HG03139 (cell line): ENCODE measurements around the gene ESRRG.
"Not testable (repeated sequence)": the region's sequence is repeated elsewhere in the genome, so short reads cannot be mapped to it uniquely, and the experiment has no call there.

Experiments used
- ATAC-seq: cut with Tn5 transposase; IDR thresholded peaks from one replicate; pipeline ENCODE4 v1.9.1; 2021; ENCODE audit not compliant: unreplicated experiment

Gene ESRRG

DNA sequence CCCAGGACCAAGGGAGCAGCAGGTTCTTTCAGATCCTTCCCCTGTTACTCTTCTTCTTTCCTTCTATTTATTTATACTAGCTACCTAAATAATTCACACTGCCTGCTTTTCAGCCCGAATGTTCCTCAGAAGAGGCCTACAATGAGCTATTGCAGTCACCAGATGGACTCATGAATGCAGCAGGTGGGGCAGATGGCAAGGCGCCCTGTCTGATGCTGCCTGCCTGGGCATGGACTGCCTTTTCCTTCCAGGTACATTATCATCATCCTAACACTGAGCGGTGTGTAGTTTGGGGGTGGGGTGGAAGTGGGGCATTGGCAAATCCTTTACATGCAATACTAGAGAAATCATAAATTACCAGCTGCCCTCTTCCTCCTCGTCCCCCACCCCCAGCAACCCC, 17.6 kb downstream of the ESRRG start:
- no peak for ATAC-seq

DNA sequence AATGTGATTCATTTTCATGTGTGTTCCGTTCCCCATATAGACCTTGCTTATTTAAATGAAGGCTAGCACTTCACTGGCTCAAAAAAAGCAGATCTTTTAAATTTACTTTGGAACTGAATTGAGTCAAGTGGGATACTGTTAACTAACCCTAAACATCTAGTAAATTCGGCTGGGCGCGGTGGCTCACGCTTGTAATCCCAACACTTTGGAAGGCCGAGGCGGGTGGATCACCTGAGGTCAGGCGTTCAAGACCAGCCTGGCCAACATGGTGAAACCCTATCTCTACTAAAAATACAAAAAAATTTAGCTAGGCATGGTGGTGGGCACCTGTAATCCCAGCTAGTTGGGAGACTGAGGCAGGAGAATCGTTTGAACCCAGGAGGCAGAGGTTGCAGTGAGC, 19.2 kb downstream of the ESRRG start:
- ATAC-seq = not testable (repeated sequence)

DNA sequence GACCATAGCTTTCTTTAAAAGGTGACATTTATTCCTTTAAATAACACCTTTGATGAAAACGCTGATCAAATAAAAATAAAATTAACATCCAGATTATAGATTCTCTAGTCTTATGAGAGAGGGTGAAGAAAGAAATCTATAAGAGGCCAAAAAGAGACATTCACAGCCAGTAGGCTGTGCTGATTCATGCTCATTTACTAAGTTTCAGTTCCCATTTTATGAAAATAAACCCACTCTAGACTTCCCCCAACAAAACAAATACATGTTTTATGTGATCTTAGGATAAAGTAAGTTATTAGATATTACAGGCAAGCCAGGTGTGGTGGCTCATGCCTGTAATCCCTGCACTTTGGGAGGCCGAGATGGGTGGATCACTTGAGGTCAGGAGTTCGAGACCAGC, 21.1 kb downstream of the ESRRG start:
- peak; percentile 79 for ATAC-seq

DNA sequence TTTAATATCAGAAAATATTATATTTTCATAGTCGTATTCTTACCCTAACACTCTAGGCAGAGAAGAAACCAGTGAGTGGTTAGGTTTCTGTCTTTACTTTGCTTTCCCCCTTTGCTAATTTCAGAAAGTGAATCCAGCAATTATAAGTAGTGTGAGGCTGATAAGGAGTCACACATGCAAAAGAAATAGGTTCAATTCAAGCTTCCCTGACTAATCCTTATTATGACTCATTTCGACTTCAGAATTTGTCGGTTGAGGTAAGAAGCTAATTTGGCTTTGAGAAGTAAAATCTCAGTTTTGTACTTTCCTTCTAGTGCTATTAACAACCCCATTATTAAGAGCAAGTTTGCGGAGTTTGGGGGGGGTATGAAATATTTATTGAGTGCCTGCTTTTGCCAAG, 22.4 kb downstream of the ESRRG start:
- no peak for ATAC-seq

DNA sequence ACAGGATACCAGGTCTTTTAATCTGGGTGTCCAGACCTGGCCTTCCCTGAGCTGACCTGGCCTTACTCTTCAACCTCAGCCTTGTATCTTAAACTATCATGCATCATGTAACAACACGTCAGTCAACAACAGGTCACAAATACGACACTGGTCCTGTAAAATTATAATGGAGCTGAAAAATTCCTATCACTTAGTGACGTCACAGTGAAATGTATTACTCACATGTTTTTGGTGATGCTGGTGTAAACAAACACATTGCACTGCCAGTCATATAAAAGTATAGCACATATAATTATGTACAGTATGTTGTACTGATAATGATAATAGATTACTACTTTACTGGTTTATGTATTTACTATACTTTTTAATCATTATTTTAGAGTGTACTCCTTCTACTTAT, 31.5 kb downstream of the ESRRG start:
- no peak for ATAC-seq

DNA sequence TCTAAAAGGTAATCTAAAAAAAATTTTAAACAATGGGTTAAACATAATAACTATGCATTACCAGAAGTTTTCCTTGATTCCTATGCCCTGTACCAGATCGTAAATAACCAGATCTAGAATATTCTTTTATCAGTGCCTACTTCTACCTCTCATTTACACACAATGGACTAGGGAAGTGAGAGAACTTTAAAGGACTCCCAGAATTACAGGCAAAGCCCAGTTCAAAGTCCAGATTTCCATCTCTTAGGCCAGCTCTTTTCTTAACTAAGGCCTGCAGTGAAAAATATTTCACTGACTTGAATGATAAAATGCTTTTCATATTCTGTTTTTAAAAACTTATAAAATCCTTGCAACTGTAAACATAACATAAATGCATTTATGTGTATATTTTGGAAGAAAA, 32.6 kb downstream of the ESRRG start:
- ATAC-seq = no peak

DNA sequence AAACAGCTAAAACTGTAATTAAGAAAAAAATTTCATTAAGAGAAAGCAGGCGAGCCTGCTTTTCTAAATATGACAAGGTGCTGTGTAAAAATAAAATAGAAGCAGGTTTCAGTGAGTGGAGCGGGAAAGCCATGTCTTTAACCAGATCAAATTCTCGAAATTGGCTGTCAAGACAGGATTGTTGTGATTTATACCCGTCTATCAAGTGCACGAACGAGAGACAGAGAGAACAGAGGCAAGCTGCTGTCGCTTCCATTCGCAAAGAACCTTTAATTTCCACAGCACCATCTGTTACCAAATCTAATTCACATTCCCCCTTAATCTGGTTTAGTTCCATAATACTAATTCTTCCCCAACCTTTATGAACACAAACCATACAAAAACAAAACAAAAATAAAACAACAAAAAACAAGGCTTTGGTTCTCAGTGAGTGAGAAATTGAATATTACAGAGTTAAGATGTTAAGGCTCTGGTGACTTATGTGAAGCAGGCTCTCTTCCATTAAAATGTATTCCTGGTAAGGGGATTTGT, 35.0 kb downstream of the ESRRG start:
- no peak for ATAC-seq

DNA sequence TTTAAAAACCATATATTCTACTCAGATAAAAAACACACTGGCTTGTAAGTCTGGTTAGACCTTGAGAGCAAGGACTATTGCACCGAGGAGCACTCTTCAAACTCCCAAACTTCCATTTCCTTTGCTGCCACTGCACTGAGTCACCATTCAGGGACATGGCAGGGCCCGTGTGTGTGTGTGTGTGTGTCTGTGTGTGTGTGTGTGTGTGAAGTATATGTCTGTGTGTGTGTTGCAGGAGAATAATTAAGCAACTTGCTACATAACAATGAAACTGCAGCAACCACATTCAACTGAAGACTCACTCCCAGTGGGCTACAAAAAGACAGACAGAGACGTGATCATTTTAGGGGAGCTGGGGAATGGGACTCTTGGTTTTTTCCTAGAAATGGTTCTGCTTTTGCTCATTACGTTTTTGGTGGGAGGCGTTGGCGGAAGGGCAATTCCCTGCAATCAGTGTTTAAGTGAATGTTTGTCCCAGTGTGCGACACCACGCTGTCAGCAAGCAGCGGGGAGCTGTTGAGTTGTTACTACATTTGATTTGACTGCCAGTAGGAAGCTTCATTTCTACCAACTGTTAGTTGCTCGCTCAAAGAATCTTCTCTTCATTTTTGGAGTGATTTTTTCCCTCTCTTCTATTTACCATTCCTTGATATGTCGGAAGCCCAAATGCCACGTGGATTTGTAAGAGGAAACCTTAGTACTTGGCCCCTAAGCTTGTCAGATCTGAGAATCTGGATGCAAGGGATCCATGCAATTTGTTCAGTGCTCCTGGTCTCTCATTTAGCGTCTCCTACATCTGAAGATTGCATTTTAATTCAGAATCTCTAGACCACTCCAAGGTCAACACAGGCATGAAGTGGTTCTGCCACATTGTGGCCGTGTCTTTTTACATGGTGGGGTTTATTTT, 36.1 kb downstream of the ESRRG start:
- no peak for ATAC-seq

DNA sequence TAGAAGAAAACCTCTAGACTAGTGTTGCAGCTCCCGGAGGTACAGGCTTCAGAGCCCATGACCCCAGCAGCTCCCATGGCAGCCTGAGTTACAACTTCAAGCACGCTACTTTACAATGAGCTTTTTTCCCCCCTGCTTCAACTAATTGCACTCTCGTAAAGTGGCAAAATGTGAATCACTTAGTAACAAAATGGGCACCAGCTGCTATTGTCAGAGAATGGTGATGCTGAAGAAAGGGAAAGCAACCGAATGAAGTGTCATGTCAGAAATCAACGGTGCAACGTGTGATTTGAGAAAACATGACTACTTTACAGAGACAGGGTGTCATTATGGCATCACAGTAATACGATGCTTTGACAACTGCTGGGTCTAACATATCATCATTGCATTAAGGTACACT, 40.5 kb downstream of the ESRRG start:
- ATAC-seq = no peak

DNA sequence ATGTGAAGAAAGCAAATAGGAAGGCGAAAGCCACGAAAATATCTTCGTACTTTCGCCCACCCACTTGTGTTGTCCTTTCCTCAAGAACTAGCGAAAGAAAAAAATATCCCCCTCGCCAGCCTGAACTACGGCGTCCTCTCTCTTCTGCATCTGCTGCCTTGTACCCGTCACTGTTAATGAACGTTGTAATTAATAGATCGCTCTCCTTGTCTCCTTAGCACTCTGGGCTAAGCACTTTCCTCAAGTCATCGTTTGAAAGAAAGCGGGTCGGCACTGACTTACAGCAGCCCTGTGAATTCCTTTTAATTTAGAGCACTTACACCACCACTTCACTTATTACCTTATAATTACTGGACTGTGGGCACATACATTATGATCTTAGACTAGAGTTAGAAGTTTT, 44.1 kb downstream of the ESRRG start:
- ATAC-seq = no peak

DNA sequence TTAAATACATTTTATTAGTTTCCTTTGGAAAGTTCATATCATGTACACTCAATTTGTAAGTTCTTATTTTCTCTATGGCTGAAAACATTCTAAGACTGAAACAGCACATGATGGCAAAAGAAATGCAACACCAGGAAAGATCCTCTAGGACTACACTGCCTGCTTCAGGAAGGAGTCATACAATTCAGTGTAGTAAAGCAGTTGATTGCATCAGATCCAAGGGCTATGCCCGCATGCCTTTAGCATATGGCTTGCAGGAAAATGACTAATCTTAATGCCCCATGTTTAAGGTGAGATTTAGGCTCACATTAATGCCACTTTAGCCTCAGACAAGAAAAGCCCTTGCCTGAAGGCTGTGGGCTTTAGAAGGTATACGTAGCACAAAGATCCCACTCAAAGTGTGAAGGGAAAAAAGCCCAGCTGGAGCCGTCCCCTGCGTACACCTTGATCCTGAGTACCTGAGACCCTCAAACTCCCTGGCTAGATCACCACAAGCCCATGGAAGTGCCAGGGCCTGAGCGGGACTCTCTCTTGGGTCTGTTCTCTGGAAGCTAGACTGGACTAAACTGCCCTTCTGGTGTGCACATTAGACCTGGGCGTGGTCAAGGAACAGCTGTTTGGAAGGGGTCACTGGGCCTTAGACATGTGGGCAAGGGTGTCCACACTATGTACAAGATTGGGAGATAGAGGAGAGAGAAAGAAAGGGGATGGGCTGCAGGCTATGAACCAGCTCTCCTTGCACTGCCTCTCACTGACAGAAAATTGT, 52.9 kb downstream of the ESRRG start:
- ATAC-seq = no peak

DNA sequence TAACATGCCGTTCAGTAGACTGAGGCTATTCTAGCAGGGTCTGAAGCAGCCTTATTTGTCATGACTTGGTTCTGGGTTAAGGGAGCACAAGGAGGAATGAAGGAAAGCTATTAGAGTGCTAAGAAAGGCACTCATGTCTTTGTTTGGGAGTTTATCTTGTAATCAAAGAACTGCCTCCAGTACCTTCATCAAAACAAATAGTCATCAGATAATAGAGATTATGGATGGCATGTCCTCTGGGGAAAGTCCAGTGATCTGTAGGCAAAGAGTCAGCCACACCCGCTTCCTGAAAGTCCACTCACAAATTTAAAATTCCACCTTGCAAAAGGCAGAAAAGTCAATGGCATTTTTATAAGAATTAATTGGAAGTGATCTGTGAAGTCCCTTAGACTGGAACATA, 56.8 kb downstream of the ESRRG start:
- ATAC-seq = no peak

DNA sequence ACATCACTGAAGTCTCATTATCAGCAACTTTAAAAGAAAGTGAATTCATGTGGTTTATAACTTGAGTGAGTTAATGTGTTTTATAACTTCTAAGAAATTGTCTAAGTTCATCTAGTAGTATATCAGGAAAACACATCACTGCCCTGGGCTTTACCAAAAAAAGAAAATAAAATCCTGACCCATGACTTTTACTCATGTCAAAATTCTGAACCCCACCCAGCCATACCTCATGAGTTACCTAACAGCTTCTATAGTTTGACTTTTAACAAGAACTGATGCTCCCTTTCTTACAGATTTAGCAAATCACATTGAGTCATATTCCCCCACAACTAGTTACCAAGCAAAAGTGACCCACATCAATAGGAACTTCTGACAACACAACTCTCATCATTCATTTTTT, 57.4 kb downstream of the ESRRG start:
- ATAC-seq = no peak

DNA sequence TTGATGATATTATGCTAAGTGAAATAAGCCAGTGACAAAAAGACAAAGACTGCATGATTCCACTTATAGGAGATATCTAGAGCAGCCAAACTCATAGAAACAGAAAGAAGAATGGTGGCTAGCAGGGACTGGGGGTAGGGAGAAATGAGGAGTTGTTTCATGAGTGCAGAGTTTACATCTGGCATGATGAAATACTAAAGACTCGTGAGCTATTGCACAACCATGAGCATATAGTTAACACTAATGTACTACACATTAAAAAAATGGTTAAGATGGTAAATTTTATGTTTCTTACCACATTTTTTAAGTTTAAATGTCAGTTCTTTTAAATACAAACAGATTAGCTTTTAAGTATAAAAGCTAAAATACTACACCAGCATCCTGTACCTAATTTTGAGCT, 57.8 kb downstream of the ESRRG start:
- no peak for ATAC-seq

DNA sequence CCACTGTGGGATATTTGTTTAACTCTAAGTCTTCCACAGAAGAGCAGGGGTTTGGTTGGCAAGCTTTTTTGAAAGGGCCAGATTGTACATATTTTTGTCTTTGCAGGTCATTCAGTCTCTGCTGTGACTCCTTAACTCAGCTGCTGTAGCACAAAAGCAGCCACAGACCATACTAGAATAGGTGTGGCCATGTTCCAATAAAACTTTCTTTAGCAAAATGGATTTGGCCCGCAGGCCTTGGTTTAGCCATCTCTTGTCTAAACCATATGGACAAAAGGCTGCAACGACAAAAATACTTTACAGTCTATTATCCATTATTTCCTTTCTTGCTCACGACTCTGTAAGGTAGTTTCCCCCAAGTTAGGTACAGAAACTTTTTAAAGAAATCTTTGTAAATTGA, 60.5 kb downstream of the ESRRG start:
- ATAC-seq = no peak

DNA sequence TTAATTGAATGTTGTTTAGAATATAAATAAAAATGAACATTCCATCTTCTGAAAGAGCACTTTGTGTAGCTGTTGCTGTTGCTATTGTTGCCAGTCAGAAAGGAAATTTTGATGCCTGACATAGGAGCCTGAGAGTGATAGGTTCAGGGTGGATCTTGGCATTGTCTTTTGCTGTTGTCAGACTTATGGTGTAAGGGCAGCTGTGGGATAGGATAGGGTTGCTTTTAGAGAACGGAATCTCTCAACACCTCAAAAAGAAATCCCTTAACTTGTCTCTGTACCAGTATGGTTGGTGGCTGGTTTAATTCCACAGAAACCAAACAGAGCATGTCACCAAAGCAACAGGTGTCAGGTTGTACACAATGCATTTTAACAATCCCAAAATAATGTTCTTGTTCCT, 62.7 kb downstream of the ESRRG start:
- ATAC-seq = no peak

DNA sequence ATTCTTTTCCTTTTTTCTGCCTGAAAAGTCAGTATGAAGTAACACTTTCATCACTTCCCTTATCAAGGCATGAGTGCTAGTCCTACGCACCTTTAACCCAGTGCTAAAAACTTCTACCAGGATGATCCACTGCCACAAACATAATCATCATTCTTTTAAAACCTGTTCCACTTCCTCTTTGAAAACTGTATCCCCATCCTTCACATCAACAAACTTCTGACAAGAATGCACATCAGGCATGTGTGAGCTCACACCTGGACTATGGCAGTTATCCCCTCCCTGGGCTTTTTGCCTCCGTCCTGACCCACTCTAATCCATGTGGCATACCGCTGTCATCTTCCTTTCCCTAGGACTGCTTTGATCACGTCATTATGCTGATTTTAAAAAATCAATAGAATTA, 70.2 kb downstream of the ESRRG start:
- ATAC-seq = no peak

DNA sequence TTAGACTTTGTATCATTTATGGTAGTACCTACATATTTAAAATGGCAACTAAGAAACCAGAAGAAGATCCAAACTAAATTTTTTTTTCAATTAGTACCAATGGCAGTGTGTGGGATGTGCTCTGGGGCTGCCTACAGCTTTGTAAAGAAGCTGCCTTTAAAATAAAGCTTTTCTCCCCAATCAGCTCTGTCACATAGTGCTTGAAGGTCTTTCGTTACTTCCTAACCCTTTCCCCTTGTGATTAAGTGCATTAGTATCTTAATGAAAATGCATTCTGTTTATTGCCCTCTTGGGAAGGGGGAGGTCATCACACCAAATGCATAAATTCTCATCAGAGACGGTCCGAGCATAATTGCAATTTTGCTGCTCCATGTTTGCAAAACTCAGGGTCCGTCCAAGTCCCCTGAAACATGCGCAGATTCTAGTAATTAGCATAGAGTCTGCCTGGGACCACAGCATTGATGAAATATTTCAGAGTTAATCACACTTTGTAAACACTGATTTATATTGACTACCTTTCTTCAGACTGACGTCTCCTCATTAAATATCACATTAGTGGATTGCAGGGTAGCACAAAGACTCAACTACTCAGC, 71.3 kb downstream of the ESRRG start:
- no peak for ATAC-seq

DNA sequence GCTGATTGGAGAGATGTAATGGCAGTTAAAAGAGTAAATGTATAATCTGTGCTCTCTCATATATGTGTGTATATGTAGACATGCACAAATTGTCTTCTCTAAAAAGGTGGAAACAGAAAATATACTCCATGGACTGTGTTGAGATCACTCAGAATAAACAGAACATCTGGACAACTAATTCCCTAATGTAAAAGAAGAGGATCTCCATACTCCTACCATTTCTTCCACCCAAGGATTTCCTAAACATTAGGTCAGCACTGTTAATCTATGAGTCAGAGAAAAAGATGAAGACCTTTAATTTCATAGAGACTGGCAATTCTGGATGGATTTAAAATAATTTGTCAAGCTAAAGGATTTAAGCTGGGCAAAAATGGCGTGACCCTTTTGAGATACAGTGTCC, 80.1 kb downstream of the ESRRG start:
- no peak for ATAC-seq

DNA sequence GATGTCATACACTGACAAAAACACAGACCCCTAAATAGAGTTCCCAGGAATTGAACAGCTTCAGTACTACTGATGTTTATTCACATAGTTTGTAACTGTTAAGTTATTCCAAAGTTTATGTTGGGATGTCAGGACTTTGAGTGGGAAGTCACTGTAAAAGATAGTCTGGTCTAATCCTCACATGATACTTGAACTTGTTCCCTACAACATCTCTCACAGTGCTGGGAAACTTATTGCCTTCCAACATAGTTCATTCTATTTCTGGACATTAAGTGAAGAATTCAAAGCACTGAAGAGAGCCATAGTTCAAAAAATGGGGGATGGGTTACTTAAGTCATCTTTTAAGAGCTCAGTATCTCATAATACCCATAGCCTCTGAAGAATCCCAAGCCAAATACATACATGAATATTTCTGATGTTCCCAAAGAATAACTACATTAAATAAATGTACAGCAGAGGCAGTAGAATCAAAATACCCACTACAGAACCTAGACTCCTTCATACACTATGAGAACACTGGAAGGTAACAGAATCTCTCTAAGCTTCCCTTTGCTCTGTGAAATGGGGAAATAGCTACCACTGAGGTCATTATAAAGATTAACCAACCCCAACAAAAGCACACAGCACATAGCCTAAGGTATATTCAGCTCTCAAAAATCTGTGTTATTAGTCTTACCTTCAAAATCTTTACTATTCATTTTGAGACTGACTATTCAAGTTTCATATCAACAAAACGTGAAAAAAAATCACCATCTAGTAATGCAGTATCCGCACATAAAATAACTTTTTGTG, 81.4 kb downstream of the ESRRG start:
- ATAC-seq = no peak

DNA sequence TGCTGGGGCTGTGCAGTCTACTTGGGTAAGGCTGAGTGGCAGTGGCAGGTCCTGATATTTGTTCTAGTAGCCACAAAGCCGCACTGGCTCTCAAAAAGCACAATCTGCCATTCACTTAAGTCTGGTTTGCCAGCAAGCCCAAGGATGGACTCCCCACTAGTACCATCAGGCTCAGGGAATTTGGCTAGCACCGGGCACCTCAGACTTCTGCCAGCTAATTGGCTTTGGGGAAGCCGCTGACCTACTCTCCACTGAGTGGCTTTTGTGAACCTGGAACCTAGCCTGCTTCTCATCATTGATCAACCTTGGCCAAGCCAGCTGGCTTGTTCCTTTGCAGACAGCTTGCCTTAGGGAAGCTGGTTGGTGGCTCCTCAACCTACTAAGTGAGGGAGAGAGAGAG, 83.1 kb downstream of the ESRRG start:
- no peak for ATAC-seq
